HepG2 (cell line): ENCODE results near the gene GAREM2. TPM values are rescaled to one million over a fixed set of nuclear protein-coding genes. Genes with fewer than 3 reads are reported as not detected.
A peak's percentile ranks its signal among the peaks of the same experiment; 100 is the strongest.

Experiments used
- ATAC-seq: fragments of 200-7000 bp; cut with Tn5 transposase; 3 replicates; pipeline ENCODE4 v1.9.1; 2020; ENCODE audit warnings: mild to moderate bottlenecking, moderate library complexity
- BruUV-seq: library from RNA; stranded (reverse); fragments of 400-500 nt; replicated peaks from 2 replicates; lab custom pipeline; 2021; lab: Mats Ljungman, UMichigan
- CTCF ChIA-PET: fragments of 300-600 bp; formaldehyde crosslinking; extraction: SDS; loops from one replicate; lab custom pipeline; 2021; ENCODE audit warnings: low total read pairs, inconsistent platforms, low intra/inter-chr PET ratio; lab: Yijun Ruan, JAX
- POLR2A ChIA-PET: fragments of 350-600 bp; sonication (Branson Sonifier 250); formaldehyde crosslinking; loops from one replicate; lab custom pipeline; 2020; ENCODE audit warnings: antibody characterized with exemption, inconsistent platforms; lab: Yijun Ruan, JAX
- DNase-seq: peaks from one replicate; pipeline ENCODE4 v3.0.0-alpha.2; 2015; ENCODE audit warnings: low spot score
- FAIRE-seq: peaks from 3 replicates; lab custom pipeline; 2011; peaks lifted over from hg19 to GRCh38; lab: Jason Lieb, UNC
- H2AFZ ChIP-seq: one replicate; pipeline ENCODE4 v1.6.1; 2011; ENCODE audit warnings: low read length, inconsistent platforms
- H3K27ac ChIP-seq: fragments of 300-600 bp; 3 replicates; pipeline ENCODE4 v1.8.0; 2011; ENCODE audit warnings: mixed run types, mild to moderate bottlenecking, mixed read lengths, low read length, inconsistent platforms; ENCODE audit not compliant: insufficient read depth; ENCODE audit errors: extremely low read length
- H3K27me3 ChIP-seq, 2 experiments: fragments of 200-600 bp in 1 of 2; 2 replicates in 1 of 2; 3 replicates in 1 of 2; pipeline versions ENCODE4 v1.6.0 to v1.8.0; 2011; ENCODE audit warnings: low read length in 2 of 2, mild to moderate bottlenecking in 2 of 2, moderate library complexity in 2 of 2, inconsistent platforms in 1 of 2; ENCODE audit not compliant: insufficient read depth in 2 of 2, control insufficient read depth in 1 of 2
- H3K36me3 ChIP-seq, 2 experiments: fragments of 200-600 bp in 1 of 2; replicated peaks in 1 of 2; 2 replicates in 1 of 2; 3 replicates in 1 of 2; pipeline versions ENCODE4 v1.5.1 to v1.8.0; 2011; ENCODE audit warnings: low read length in 2 of 2, inconsistent platforms in 1 of 2; ENCODE audit not compliant: insufficient read depth in 2 of 2, control insufficient read depth in 1 of 2
- H3K4me1 ChIP-seq: 2 replicates; pipeline ENCODE4 v1.5.1; 2012; ENCODE audit warnings: low read length, inconsistent platforms; ENCODE audit not compliant: insufficient read depth
- H3K4me2 ChIP-seq: 2 replicates; pipeline ENCODE4 v1.6.0; 2011; ENCODE audit warnings: low read depth, low read length, inconsistent platforms
- H3K4me3 ChIP-seq, 3 experiments: fragments of 200-600 bp in 1 of 3; sonication (generic), shearing (Covaris generic) in 1 of 3; replicated peaks in 1 of 3; 2 replicates each; pipeline ENCODE4 v1.5.1; 2011 to 2016; ENCODE audit warnings: low read length in 3 of 3, inconsistent platforms in 2 of 3, low read depth in 2 of 3, mild to moderate bottlenecking in 2 of 3, control low read depth in 1 of 3, mixed read lengths in 1 of 3; ENCODE audit not compliant: insufficient read depth in 1 of 3
- H3K79me2 ChIP-seq: one replicate; pipeline ENCODE4 v1.6.1; 2011; ENCODE audit warnings: low read length, inconsistent platforms; ENCODE audit not compliant: insufficient read depth
- H3K9ac ChIP-seq: 2 replicates; pipeline ENCODE4 v1.6.0; 2011; ENCODE audit warnings: mild to moderate bottlenecking, low read depth, low read length, inconsistent platforms; ENCODE audit not compliant: insufficient read depth
- H3K9me3 ChIP-seq: 2 replicates; pipeline ENCODE4 v1.5.1; 2012; ENCODE audit warnings: mild to moderate bottlenecking, low read length
- H4K20me1 ChIP-seq: 2 replicates; pipeline ENCODE4 v1.6.0; 2011; ENCODE audit warnings: inconsistent platforms, mild to moderate bottlenecking, low read length, moderate library complexity; ENCODE audit not compliant: insufficient read depth
- ARID2 ChIP-seq: sonication (generic); formaldehyde crosslinking; IDR thresholded peaks from 2 replicates; pipeline ENCODE4 v1.8.1; 2022; ENCODE audit warnings: mild to moderate bottlenecking, missing genetic modification reagents, borderline replicate concordance
- GZF1 ChIP-seq: sonication (generic); formaldehyde crosslinking; IDR thresholded peaks from 2 replicates; pipeline ENCODE4 v1.5.1; 2020; ENCODE audit warnings: mild to moderate bottlenecking, missing genetic modification reagents
- SP140L ChIP-seq: sonication (generic); formaldehyde crosslinking; IDR thresholded peaks from 2 replicates; pipeline ENCODE4 v1.4.0; 2020; ENCODE audit warnings: missing genetic modification reagents, borderline replicate concordance
- TRIM24 ChIP-seq: sonication (generic); formaldehyde crosslinking; IDR thresholded peaks from 2 replicates; pipeline ENCODE4 v1.8.0; 2022; ENCODE audit warnings: mild to moderate bottlenecking, missing genetic modification reagents
- ZNF138 ChIP-seq: sonication (generic); formaldehyde crosslinking; IDR thresholded peaks from 2 replicates; pipeline ENCODE4 v1.5.0; 2020; ENCODE audit warnings: mild to moderate bottlenecking, low read depth, missing genetic modification reagents
- ZNF354B ChIP-seq: sonication (generic); formaldehyde crosslinking; IDR thresholded peaks from 2 replicates; pipeline ENCODE4 v1.8.0; 2022; ENCODE audit warnings: mild to moderate bottlenecking, missing genetic modification reagents
- WGBS: methylation state at CpG from one replicate; pipeline ENCODE4 v1.1.6; 2017; ENCODE audit warnings: low lambda C conversion rate; 5-methylcytosine and 5-hydroxymethylcytosine counted together
- in situ Hi-C: cut with HindIII; loops from 2 replicates; pipeline ENCODE4 v1.10.0; 2017; ENCODE audit warnings: low pct_unique_long_range_greater_than_20kb; ENCODE audit not compliant: extremely low pct_ligation_motif_present
- intact Hi-C: fragments of 100-400 bp; cut with micrococcal nuclease; formaldehyde crosslinking; loops from one replicate; pipeline ENCODE4 v1.10.0; 2022; ENCODE audit not compliant: unreplicated experiment
- polyA plus RNA-seq, 8 experiments: library from polyadenylated mRNA; depleted of rRNA in 3 of 8; stranded (reverse) in 7 of 8; unstranded in 1 of 8; fragments of >200 nt; fragmentation: Illumina TruSeq in 4 of 8; extraction: Trizol in 4 of 8; gene quantifications; 2 replicates each; pipeline versions ENCODE4 v1.2.1 to v1.2.3, GENCODE V29; 2011 to 2016; ENCODE audit warnings: low read depth in 4 of 8, missing spikeins in 1 of 8, mixed read lengths in 1 of 8; ENCODE audit not compliant: insufficient read depth in 1 of 8
- total RNA-seq, 5 experiments: library from RNA; depleted of rRNA; stranded (reverse); fragments of >200 nt; fragmentation: Illumina TruSeq; extraction: Trizol; gene quantifications; 2 replicates each; pipeline ENCODE4 v1.2.3, GENCODE V29; 2016; ENCODE audit warnings: low read depth in 1 of 5
- TF ChIP-seq, protein P1 (sequence below), 2 experiments: IDR thresholded peaks; 2 replicates each; pipeline ENCODE4 v1.6.1; 2011 to 2012; ENCODE audit warnings: low read length in 2 of 2, borderline replicate concordance in 1 of 2, low read depth in 1 of 2, mild to moderate bottlenecking in 1 of 2, moderate library complexity in 1 of 2
- TF ChIP-seq, protein P2 (sequence below): sonication (generic); formaldehyde crosslinking; IDR thresholded peaks from 2 replicates; pipeline ENCODE4 v1.8.1; 2023; ENCODE audit warnings: mild to moderate bottlenecking, missing genetic modification reagents

Gene GAREM2
- total and polyA plus RNA-seq, 2 of the 13 experiments (the other 11 are each of a cell fraction or from before 2014, with no cell fraction given) = 0.29 to 0.38 TPM

- intact Hi-C loops (loop anchor here (5.0 kb wide), 1 partner anchor 152 kb away; no protein-coding TSS in a partner anchor), in situ Hi-C loops (no loop called here)
- Histone ChIP-seq H3K4me2 (no peak overlapping the region), H4K20me1 (no peaks in the 10 kb centered on the region; the same call in 1 of the 2 replicates), H3K4me3 (no peak overlapping the region), H3K36me3 (no peaks in the 10 kb centered on the region), H3K4me1 (peaks cover 26% of the 10 kb centered on the region), H3K9me3 (no peaks in the 10 kb centered on the region), H3K79me2 (no peaks in the 10 kb centered on the region), H3K27ac (no peak overlapping the region), H3K9ac (no peak overlapping the region), H3K27me3 (peaks cover 15 to 57% of the 10 kb centered on the region in 2 experiments), H2AFZ (no peak overlapping the region)
- ATAC-seq (no peak), DNase-seq (no peak), FAIRE-seq (no peak)
- ChIA-PET POLR2A (no interaction called here), CTCF (no interaction called here)
- WGBS = 51% methylated on average over 10 of the region's 10 CpGs
- TF ChIP-seq GZF1 (CRISPR knock-in tag) = no peak
- no peak for TF ChIP-seq ZNF354B
- no peak for TF ChIP-seq ARID2 (CRISPR knock-in tag)
- no peak for TF ChIP-seq SP140L (CRISPR knock-in tag)
- TF ChIP-seq, protein P1, sequence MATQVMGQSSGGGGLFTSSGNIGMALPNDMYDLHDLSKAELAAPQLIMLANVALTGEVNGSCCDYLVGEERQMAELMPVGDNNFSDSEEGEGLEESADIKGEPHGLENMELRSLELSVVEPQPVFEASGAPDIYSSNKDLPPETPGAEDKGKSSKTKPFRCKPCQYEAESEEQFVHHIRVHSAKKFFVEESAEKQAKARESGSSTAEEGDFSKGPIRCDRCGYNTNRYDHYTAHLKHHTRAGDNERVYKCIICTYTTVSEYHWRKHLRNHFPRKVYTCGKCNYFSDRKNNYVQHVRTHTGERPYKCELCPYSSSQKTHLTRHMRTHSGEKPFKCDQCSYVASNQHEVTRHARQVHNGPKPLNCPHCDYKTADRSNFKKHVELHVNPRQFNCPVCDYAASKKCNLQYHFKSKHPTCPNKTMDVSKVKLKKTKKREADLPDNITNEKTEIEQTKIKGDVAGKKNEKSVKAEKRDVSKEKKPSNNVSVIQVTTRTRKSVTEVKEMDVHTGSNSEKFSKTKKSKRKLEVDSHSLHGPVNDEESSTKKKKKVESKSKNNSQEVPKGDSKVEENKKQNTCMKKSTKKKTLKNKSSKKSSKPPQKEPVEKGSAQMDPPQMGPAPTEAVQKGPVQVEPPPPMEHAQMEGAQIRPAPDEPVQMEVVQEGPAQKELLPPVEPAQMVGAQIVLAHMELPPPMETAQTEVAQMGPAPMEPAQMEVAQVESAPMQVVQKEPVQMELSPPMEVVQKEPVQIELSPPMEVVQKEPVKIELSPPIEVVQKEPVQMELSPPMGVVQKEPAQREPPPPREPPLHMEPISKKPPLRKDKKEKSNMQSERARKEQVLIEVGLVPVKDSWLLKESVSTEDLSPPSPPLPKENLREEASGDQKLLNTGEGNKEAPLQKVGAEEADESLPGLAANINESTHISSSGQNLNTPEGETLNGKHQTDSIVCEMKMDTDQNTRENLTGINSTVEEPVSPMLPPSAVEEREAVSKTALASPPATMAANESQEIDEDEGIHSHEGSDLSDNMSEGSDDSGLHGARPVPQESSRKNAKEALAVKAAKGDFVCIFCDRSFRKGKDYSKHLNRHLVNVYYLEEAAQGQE (IDR thresholded peaks at IDR 0.05; ENCODE audit: borderline replicate concordance in 1 of 2, low read depth in 1 of 2, low read length in 2 of 2) = peak in 1 of 2 experiments; percentile 42; a peak in 1 of 4 replicates
- no peak for TF ChIP-seq ZNF138 (CRISPR knock-in tag)
- TF ChIP-seq TRIM24 (CRISPR knock-in tag) = no peak
- TF ChIP-seq, protein P2, sequence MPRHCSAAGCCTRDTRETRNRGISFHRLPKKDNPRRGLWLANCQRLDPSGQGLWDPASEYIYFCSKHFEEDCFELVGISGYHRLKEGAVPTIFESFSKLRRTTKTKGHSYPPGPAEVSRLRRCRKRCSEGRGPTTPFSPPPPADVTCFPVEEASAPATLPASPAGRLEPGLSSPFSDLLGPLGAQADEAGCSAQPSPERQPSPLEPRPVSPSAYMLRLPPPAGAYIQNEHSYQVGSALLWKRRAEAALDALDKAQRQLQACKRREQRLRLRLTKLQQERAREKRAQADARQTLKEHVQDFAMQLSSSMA (CRISPR knock-in tag) = no peak
- no TSS peak for BruUV-seq
Observed at GRCh38 chr2:26174691-26175465, 2.0 kb downstream of the GAREM2 start.
